CD1c-positive myeloid dendritic cell (primary cell): ENCODE results near the gene ENPEP.
"Not testable (repeated sequence)": the region's sequence is repeated elsewhere in the genome, so short reads cannot be mapped to it uniquely, and the experiment has no call there.

Experiments
- DNase-seq: peaks from one replicate; pipeline ENCODE4 v3.0.0-alpha.2; 2016; ENCODE audit errors: extremely low spot score

Gene ENPEP

GRCh38 chr4:110520886-110521285 is 44.9 kb downstream of the ENPEP start:
- DNase-seq, result no peak

GRCh38 chr4:110526589-110526988 is 50.6 kb downstream of the ENPEP start:
- no peak for DNase-seq

GRCh38 chr4:110527156-110527555 is 51.2 kb downstream of the ENPEP start:
- no peak for DNase-seq

- no peak for DNase-seq
These were observed 57.1 kb downstream of the ENPEP start for GRCh38 chr4:110532901-110533589.

GRCh38 chr4:110533590-110533910 is 57.6 kb downstream of the ENPEP start:
- DNase-seq, result no peak

GRCh38 chr4:110533940-110534339 is 58.0 kb downstream of the ENPEP start:
- DNase-seq, result no peak

GRCh38 chr4:110540581-110540980 is 64.6 kb downstream of the ENPEP start:
- DNase-seq, result no peak

- no peak for DNase-seq
These were observed 65.1 kb downstream of the ENPEP start for GRCh38 chr4:110540982-110541451.

- DNase-seq, result no peak
These were observed 67.6 kb downstream of the ENPEP start for GRCh38 chr4:110543577-110543976.

- no peak for DNase-seq
These were observed 68.6 kb downstream of the ENPEP start for GRCh38 chr4:110544594-110544993.

- DNase-seq, result no peak
These were observed 74.3 kb downstream of the ENPEP start for GRCh38 chr4:110550260-110550659.

GRCh38 chr4:110553197-110553596 is 77.2 kb downstream of the ENPEP start:
- no peak for DNase-seq

- DNase-seq, result no peak
These were observed 91.3 kb downstream of the ENPEP start for GRCh38 chr4:110567214-110567613.

GRCh38 chr4:110576696-110577095 is 100.7 kb downstream of the ENPEP start:
- not testable (repeated sequence) for DNase-seq

- DNase-seq, result no peak
These were observed 110.3 kb downstream of the ENPEP start for GRCh38 chr4:110586131-110586850.

- no peak for DNase-seq
These were observed 111.8 kb downstream of the ENPEP start for GRCh38 chr4:110587666-110588285.

- DNase-seq, result no peak
These were observed 113.3 kb downstream of the ENPEP start for GRCh38 chr4:110589297-110589696.

GRCh38 chr4:110595583-110595982 is 119.6 kb downstream of the ENPEP start:
- no peak for DNase-seq

- DNase-seq, result no peak
These were observed 120.5 kb downstream of the ENPEP start for GRCh38 chr4:110596431-110596830.

- no peak for DNase-seq
These were observed 121.6 kb downstream of the ENPEP start for GRCh38 chr4:110597582-110597981.

GRCh38 chr4:110602061-110602460 is 126.1 kb downstream of the ENPEP start:
- no peak for DNase-seq

- DNase-seq, result no peak
These were observed 129.1 kb downstream of the ENPEP start for GRCh38 chr4:110605077-110605476.
